WTC11 (cell line): Measurements from ENCODE around the gene RADIL. TPM values are rescaled to one million over a fixed set of nuclear protein-coding genes. Genes with fewer than 3 reads are reported as not detected.

Experiments
- ATAC-seq: fragments of 200-7000 bp; cut with Tn5 transposase; 2 replicates; pipeline ENCODE4 v1.10.0; 2021; ENCODE audit warnings: mild to moderate bottlenecking, moderate library complexity
- CTCF ChIA-PET: fragments of 300-600 bp; sonication (Branson Sonifier 250); formaldehyde crosslinking; loops from one replicate; lab custom pipeline; 2021; ENCODE audit warnings: antibody characterized with exemption; lab: Charles Lee
- POLR2A ChIA-PET: fragments of 350-600 bp; sonication (Branson Sonifier 250); formaldehyde crosslinking; loops from one replicate; lab custom pipeline; 2021; ENCODE audit warnings: antibody characterized with exemption; lab: Charles Lee
- DNase-seq: peaks from one replicate; pipeline ENCODE4 v3.0.0; 2021; ENCODE audit warnings: low spot score
- H3K27ac Mint-ChIP-seq: 2 replicates; pipeline ENCODE4 v1.8.0; 2021; ENCODE audit warnings: mixed read lengths
- H3K27me3 Mint-ChIP-seq: 2 replicates; pipeline ENCODE4 v1.8.0; 2021; ENCODE audit warnings: low read depth, mild to moderate bottlenecking, moderate library complexity, mixed read lengths
- H3K36me3 Mint-ChIP-seq: 2 replicates; pipeline ENCODE4 v1.8.0; 2021; ENCODE audit warnings: mixed read lengths
- H3K4me1 Mint-ChIP-seq: 2 replicates; pipeline ENCODE4 v1.8.0; 2022; ENCODE audit warnings: mixed read lengths
- H3K4me3 Mint-ChIP-seq: 2 replicates; pipeline ENCODE4 v1.8.0; 2021; ENCODE audit warnings: mild to moderate bottlenecking, moderate library complexity, mixed read lengths
- H3K9me3 Mint-ChIP-seq: 2 replicates; pipeline ENCODE4 v1.8.0; 2021; ENCODE audit warnings: mixed read lengths
- ETV6 ChIP-seq: sonication (generic); formaldehyde crosslinking; IDR thresholded peaks from 2 replicates; pipeline ENCODE4 v1.8.1; 2022; ENCODE audit warnings: mild to moderate bottlenecking, missing genetic modification reagents
- FOXP1 ChIP-seq: sonication (generic); formaldehyde crosslinking; IDR thresholded peaks from 2 replicates; pipeline ENCODE4 v1.8.0; 2022; ENCODE audit warnings: missing genetic modification reagents, mild to moderate bottlenecking, moderate library complexity, borderline replicate concordance
- FOXP4 ChIP-seq: sonication (generic); formaldehyde crosslinking; IDR thresholded peaks from 2 replicates; pipeline ENCODE4 v1.8.0; 2022; ENCODE audit warnings: mild to moderate bottlenecking, missing genetic modification reagents
- MXD4 ChIP-seq: fragments of 250-450 bp; sonication (Bioruptor Pico); IDR thresholded peaks from 2 replicates; pipeline ENCODE4 v1.8.0; 2021; ENCODE audit warnings: mild to moderate bottlenecking, moderate library complexity, borderline replicate concordance
- NFYB ChIP-seq: sonication (generic); formaldehyde crosslinking; conservative IDR thresholded peaks from 2 replicates; pipeline ENCODE4 v1.8.0; 2022; ENCODE audit warnings: low read depth, missing genetic modification reagents
- NR2C2 ChIP-seq: sonication (generic); formaldehyde crosslinking; IDR thresholded peaks from 2 replicates; pipeline ENCODE4 v1.8.0; 2022; ENCODE audit warnings: mild to moderate bottlenecking, missing genetic modification reagents
- SMAD3 ChIP-seq: sonication (generic); formaldehyde crosslinking; IDR thresholded peaks from 2 replicates; pipeline ENCODE4 v1.8.0; 2022; ENCODE audit warnings: missing genetic modification reagents, mild to moderate bottlenecking, borderline replicate concordance
- SP1 ChIP-seq: sonication (generic); formaldehyde crosslinking; conservative IDR thresholded peaks from 2 replicates; pipeline ENCODE4 v1.8.1; 2022; ENCODE audit warnings: missing genetic modification reagents
- ZNF138 ChIP-seq: sonication (generic); formaldehyde crosslinking; conservative IDR thresholded peaks from 2 replicates; pipeline ENCODE4 v1.8.1; 2022; ENCODE audit warnings: mild to moderate bottlenecking, moderate library complexity, missing genetic modification reagents
- ZNF281 ChIP-seq: sonication (generic); formaldehyde crosslinking; IDR thresholded peaks from 2 replicates; pipeline ENCODE4 v1.8.0; 2023; ENCODE audit warnings: mild to moderate bottlenecking, missing genetic modification reagents
- ZNF317 ChIP-seq: sonication (generic); formaldehyde crosslinking; IDR thresholded peaks from 2 replicates; pipeline ENCODE4 v1.8.1; 2023; ENCODE audit warnings: low read depth, mild to moderate bottlenecking, moderate library complexity, missing genetic modification reagents, borderline replicate concordance
- ZNF416 ChIP-seq: fragments of 250-450 bp; sonication (Bioruptor Pico); IDR thresholded peaks from 2 replicates; pipeline ENCODE4 v1.9.0; 2021; ENCODE audit warnings: mild to moderate bottlenecking, inconsistent platforms
- ZNF512 ChIP-seq: sonication (generic); formaldehyde crosslinking; IDR thresholded peaks from 2 replicates; pipeline ENCODE4 v1.8.1; 2022; ENCODE audit warnings: missing genetic modification reagents, borderline replicate concordance
- total RNA-seq: library from RNA; stranded (reverse); gene quantifications from 3 replicates; pipeline ENCODE4 v1.2.3, GENCODE V29; 2021
- TF ChIP-seq, protein P1 (sequence below): fragments of 250-450 bp; sonication (Bioruptor Pico); IDR thresholded peaks from 2 replicates; pipeline ENCODE4 v1.9.0; 2021; ENCODE audit warnings: mild to moderate bottlenecking, borderline replicate concordance
- TF ChIP-seq, protein P2 (sequence below): sonication (generic); formaldehyde crosslinking; IDR thresholded peaks from 2 replicates; pipeline ENCODE4 v1.8.0; 2023; ENCODE audit warnings: missing genetic modification reagents

Gene RADIL
- total RNA-seq, 1 experiment from 2014 or later: 11.1 TPM

DNA sequence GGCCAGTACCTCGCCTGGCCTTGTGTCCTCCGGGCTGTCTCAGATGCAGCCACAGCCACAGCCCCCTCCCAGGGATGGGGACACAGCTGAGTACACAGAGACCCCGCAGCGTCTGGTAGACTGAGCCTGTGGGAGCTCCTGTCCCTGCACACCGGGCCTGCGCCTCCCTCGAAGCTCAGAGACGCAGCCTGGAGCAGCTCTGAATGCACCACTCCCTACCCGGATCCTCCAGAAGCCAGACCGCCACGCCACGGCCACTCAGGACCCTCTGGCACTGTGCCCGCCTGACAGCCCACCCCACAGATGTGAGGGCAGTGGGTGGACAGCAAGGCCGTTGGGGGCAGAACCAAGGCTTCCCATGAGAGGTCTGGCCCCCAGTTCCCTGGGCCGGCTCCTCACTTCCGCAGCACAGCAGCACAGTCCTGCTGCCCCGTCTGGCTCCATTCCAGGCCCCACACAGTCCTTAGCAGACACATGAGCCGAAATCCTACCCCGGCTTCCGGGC is 62.5 kb downstream of the RADIL start (continued):
- TF ChIP-seq, protein P1, sequence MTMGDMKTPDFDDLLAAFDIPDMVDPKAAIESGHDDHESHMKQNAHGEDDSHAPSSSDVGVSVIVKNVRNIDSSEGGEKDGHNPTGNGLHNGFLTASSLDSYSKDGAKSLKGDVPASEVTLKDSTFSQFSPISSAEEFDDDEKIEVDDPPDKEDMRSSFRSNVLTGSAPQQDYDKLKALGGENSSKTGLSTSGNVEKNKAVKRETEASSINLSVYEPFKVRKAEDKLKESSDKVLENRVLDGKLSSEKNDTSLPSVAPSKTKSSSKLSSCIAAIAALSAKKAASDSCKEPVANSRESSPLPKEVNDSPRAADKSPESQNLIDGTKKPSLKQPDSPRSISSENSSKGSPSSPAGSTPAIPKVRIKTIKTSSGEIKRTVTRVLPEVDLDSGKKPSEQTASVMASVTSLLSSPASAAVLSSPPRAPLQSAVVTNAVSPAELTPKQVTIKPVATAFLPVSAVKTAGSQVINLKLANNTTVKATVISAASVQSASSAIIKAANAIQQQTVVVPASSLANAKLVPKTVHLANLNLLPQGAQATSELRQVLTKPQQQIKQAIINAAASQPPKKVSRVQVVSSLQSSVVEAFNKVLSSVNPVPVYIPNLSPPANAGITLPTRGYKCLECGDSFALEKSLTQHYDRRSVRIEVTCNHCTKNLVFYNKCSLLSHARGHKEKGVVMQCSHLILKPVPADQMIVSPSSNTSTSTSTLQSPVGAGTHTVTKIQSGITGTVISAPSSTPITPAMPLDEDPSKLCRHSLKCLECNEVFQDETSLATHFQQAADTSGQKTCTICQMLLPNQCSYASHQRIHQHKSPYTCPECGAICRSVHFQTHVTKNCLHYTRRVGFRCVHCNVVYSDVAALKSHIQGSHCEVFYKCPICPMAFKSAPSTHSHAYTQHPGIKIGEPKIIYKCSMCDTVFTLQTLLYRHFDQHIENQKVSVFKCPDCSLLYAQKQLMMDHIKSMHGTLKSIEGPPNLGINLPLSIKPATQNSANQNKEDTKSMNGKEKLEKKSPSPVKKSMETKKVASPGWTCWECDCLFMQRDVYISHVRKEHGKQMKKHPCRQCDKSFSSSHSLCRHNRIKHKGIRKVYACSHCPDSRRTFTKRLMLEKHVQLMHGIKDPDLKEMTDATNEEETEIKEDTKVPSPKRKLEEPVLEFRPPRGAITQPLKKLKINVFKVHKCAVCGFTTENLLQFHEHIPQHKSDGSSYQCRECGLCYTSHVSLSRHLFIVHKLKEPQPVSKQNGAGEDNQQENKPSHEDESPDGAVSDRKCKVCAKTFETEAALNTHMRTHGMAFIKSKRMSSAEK: no peak
- no peak for TF ChIP-seq NFYB (CRISPR knock-in tag)
- no peak for TF ChIP-seq ZNF317 (CRISPR knock-in tag)
- TF ChIP-seq, all 79 proteins: peak for 0

DNA sequence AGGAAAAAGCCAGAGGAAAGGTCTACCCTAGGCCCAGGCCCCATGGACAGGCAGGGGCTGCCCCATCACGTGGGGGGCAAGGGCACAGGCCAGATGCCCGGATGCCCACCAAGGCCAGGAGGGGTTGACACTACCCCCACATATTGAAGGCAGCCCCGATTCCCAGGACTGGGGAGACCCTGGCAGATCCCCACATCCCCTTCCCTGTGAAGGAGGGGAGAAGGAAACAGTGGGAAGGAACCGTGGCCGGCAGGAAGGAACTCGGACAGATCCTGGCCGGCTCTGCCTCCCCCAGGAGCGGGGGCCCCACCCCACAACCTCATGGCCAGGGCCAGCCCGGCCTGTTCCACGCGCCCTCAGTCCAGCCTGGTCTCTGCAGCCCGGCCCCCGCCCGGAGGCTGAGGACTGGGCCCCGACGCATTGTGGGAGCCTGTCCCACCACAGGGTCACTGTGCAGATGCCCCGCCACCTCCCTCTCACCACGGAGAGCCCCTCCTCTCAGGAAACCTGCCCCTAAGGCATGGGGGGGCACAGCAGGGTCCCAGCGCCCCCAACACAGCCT is 63.0 kb downstream of the RADIL start:
- ChIA-PET POLR2A (no interaction called here), CTCF (interaction anchor here (4.7 kb wide), 1 partner anchor 9 kb away, joined by 22 read pairs; no protein-coding TSS in a partner anchor)
- no peak overlapping the region for H3K27ac Mint-ChIP-seq
- no peaks in the 10 kb centered on the region for H3K4me1 Mint-ChIP-seq
- no peaks in the 10 kb centered on the region for H3K36me3 Mint-ChIP-seq
- TF ChIP-seq FOXP4 (no peak), ZNF138 (CRISPR knock-in tag) (no peak), ZNF512 (CRISPR knock-in tag) (no peak), SMAD3 (CRISPR knock-in tag) (no peak), FOXP1 (CRISPR knock-in tag) (no peak), MXD4 (no peak), ZNF281 (CRISPR knock-in tag) (no peak), SP1 (CRISPR knock-in tag) (no peak), NR2C2 (CRISPR knock-in tag) (no peak), ETV6 (CRISPR knock-in tag) (no peak), ZNF416 (no peak)
- TF ChIP-seq, protein P2, sequence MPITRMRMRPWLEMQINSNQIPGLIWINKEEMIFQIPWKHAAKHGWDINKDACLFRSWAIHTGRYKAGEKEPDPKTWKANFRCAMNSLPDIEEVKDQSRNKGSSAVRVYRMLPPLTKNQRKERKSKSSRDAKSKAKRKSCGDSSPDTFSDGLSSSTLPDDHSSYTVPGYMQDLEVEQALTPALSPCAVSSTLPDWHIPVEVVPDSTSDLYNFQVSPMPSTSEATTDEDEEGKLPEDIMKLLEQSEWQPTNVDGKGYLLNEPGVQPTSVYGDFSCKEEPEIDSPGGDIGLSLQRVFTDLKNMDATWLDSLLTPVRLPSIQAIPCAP (CRISPR knock-in tag): no peak
- no peak for ATAC-seq
- H3K27me3 Mint-ChIP-seq: no peaks in the 10 kb centered on the region
- H3K4me3 Mint-ChIP-seq: no peak overlapping the region
- H3K9me3 Mint-ChIP-seq: no peaks in the 10 kb centered on the region
- no peak for DNase-seq
